HG03280 (cell line): ENCODE results near the gene MAP7.
"Not testable (repeated sequence)": the region's sequence is repeated elsewhere in the genome, so short reads cannot be mapped to it uniquely, and the experiment has no call there.

Source experiments
- ATAC-seq: cut with Tn5 transposase; IDR thresholded peaks from one replicate; pipeline ENCODE4 v1.9.1; 2021; ENCODE audit warnings: mild to moderate bottlenecking, moderate library complexity; ENCODE audit not compliant: unreplicated experiment

The MAP7 gene

DNA sequence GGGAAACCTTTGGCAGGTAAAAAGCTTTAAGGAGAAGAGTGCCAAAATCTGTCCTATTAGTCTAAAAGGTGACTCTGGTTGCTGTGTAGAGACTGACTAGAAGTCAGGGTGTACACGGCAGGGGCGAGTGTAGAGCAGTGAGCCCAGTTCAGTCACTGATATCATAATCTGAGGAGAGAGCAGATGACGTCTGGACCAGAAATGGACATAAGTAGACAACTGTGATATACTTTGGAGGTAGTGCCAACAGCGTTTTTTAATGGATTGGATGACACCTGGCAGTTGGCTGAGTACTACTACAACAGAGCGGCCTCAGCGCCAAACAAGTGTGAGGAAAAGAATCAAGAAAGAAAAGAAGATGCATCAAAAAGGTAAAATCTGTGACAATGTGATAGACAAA, 76.0 kb downstream of the MAP7 start:
- no peak for ATAC-seq

DNA sequence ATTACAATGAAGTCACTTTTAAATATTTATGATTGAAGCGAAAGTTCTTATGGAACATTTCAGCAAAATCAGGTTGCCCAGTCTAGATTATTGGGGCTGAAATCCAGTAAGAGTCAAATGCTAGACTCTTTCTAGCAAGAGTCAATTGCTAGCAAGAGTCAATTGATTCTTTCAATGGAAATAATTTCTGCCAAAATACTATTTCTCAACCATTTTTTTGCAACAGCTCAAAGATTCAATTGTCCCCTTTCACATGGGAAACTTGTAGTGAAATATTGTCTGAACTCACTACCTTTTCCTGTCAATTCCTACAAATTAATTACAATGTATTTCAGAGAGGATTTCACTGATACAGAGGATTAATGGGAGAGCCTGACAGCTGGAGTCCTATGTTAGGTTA, 78.3 kb downstream of the MAP7 start:
- no peak for ATAC-seq

GRCh38 chr6:136471372-136471771, 78.8 kb downstream of the MAP7 start:
- no peak for ATAC-seq

DNA sequence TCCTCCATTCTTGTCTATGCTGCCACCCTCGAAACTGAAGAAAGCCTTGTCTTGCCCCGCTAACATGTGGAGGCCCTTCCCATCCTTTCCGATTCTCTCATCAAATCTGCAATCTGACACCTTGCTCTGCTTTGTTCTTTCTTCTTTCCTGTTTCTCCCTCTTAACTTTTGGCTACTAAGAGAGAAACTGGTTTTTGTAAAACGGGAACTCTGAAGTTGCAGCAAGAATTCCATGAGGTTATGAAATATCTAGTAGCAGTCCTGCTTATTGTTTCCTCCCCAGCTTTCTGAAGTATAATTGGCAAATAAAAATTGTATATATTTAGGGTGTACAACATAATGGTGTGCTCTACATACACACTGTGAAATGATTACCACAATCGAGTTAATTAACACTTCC, 80.2 kb downstream of the MAP7 start:
- ATAC-seq = no peak

- ATAC-seq = no peak
Measured at GRCh38 chr6:136469154-136469553, 81.1 kb downstream of the MAP7 start.

DNA sequence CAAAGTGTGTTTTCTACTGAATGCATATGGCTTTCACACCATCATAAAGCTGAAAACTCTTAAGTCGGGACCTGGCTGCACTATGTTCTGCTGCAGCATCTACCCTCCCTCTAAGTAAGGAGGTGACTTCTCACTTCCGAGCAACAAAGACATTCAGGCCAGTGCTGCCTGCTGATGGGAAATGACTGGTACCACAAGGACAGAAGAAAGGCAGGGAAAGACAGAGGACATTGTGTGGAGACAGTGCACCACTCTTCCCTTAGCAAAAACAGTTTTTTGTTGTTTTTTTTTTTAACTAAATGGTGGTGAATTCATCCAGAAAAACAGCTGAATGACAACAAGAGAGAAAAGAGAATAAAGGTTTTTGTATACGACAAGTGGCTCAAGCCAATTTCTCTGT, 81.5 kb downstream of the MAP7 start:
- no peak for ATAC-seq

DNA sequence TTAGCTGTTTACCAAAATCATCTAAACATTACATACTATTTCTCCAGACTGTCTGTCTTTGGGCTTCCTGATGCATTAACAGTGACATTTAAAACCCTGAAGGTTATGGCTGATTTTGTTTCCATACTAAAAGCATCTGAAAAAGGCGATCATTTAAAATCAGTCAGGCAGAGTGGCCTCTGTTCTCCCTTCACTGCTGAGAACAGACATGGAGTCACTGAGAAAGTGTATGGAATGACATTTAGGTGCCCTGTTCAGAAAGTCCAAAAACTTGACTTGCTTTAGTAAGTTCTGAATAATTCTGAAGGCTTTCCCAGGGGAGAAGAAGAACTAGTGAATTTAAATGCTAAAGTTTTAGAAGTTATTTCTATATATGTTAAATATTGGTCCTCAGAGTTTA, 83.0 kb downstream of the MAP7 start:
- ATAC-seq = no peak

GRCh38 chr6:136466777-136467176, 83.4 kb downstream of the MAP7 start:
- ATAC-seq = no peak

DNA sequence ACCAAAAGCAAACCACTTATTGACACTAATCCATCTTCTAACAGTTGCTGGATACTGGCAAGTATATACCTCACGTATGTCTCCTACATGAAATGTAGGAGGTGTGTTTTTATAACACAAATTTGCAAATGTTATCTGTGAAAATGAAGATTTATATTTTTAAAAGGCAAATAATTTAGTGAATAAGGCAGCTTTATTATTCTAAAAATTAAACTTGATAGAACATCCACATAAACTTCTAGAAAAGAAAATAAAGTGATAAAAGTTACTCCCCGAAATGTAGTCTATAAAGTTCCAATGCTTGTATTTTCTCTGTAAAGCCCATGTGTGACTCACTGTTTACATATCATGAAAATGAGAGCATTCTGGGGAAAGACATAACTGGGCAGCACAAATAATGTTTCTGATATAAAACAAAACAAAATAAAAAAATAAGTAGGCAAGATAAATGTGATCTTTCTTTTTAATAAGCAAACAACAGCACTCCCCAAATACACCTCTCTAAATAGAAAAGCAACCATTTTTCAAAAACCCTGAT, 84.4 kb downstream of the MAP7 start:
- ATAC-seq = no peak

- no peak for ATAC-seq
Measured at GRCh38 chr6:136464874-136465273, 85.3 kb downstream of the MAP7 start.

- ATAC-seq = peak; percentile 51
Measured at GRCh38 chr6:136464148-136464547, 86.1 kb downstream of the MAP7 start.

DNA sequence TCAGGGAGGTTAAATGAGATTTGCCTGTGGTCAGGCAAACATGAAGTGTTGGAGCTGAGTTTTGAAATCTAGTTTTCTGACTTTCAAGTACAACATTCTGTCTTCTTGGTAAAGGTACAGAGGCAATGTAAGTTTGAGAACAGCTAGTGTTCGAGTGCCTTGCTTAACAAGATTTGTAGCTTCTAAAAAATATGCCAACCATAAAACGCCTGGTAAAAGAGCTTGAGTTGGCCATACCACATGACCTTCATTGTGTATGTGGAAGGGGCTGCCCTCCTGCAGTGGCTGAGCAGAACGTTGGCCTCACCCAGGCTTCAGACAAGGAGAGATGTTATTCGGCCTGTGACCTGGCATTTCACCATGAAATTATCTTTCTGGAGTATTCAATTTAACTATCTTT, 86.5 kb downstream of the MAP7 start:
- no peak for ATAC-seq

DNA sequence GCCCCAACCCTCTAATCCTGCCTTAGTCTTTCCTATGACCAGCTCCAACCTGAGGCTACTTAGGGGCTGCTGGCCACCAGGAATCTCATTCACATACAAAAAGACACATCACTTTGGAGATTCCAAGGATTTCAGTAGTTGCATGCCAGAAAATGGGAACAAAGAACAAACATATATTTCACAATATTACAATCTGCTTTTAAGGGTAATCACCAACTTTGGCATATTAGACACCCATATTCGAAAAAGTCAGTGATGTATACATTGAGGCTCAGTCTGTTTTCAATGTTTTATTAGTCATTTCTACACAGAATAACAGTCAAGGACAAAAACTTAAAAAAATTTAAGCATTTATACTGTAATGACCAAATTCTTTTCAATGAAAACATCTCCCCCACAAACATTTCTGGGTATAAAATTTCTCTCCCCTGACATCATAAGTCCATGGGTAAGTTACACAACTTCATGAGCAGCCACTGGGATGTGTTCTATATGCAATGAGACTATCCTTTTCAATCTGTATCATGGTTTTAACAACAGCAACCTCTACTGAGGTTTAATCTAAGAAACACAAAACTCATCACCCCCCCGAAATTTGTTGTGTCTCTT, 103.5 kb downstream of the MAP7 start:
- ATAC-seq = no peak

DNA sequence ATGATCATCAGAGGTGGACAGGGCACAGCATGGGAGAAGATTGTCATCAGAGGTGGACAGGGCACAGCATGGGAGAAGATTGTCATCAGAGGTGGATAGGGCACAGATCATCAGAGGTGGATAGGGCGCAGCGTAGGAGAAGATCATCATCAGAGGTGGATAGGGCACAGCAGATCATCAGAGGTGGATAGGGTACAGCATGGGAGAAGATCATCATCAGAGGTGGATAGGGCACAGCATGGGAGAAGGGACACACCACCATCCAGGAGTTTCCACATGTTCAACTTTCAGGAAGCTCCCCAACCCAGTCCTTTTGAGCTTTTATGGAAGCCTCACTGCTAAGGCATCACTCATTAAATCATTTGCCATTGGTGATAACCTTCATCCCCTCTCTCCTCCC, 104.1 kb downstream of the MAP7 start:
- ATAC-seq = no peak

- no peak for ATAC-seq
Measured at GRCh38 chr6:136445063-136445462, 105.2 kb downstream of the MAP7 start.

- ATAC-seq = no peak
Measured at GRCh38 chr6:136440203-136440602, 110.0 kb downstream of the MAP7 start.

DNA sequence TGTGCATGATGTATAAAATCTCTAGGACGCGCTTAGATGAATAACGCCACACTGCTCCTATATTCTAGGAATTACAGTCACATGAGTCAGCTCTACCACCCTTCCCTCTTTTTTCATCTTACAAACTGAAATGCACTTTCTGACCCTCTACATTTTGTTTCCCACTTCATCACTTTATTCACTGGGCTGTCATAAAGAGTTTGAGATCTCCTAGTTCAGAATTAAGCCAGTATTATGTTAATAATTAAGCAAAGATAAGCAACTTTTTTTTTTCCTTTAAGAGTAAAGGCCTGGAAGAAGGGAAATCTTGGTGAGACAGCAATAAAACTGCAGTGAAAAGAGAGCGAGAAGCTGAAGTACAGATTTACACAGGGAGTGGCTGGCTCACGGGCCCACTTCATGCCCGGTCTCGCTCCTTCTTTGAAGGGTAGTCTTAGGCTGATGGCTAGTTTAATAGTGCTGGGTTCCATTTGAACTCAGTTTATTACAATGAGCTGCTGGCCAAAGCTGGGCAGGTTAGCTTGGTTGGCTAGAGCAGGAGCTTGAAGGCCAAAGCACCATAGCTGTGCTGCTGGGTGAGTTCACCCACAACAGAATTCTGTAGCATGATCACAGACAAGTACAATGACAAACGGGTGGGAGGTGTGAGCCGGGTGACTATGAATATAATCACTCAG, 110.6 kb downstream of the MAP7 start:
- no peak for ATAC-seq

- ATAC-seq = no peak
Measured at GRCh38 chr6:136438441-136438840, 111.8 kb downstream of the MAP7 start.

GRCh38 chr6:136437246-136437645, 113.0 kb downstream of the MAP7 start:
- ATAC-seq = no peak

GRCh38 chr6:136435101-136435500, 115.1 kb downstream of the MAP7 start:
- no peak for ATAC-seq

DNA sequence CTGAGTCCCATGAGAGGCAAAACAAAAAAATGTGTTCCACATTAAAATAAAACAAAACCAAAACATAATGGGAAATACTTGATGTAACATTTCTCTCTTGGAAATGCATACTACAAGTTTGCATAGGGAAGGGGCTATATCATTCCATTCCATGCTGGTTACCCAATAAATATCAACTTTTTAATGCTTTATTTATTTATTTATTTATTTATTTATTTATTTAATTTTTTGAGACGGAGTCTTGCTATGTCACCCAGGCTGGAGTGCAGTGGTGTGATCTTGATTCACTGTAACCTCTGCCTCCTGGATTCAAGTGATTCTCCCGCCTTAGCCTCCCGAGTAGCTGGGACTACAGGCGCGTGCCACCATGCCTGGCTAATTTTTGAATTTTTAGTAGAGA, 118.9 kb downstream of the MAP7 start:
- ATAC-seq = not testable (repeated sequence)

DNA sequence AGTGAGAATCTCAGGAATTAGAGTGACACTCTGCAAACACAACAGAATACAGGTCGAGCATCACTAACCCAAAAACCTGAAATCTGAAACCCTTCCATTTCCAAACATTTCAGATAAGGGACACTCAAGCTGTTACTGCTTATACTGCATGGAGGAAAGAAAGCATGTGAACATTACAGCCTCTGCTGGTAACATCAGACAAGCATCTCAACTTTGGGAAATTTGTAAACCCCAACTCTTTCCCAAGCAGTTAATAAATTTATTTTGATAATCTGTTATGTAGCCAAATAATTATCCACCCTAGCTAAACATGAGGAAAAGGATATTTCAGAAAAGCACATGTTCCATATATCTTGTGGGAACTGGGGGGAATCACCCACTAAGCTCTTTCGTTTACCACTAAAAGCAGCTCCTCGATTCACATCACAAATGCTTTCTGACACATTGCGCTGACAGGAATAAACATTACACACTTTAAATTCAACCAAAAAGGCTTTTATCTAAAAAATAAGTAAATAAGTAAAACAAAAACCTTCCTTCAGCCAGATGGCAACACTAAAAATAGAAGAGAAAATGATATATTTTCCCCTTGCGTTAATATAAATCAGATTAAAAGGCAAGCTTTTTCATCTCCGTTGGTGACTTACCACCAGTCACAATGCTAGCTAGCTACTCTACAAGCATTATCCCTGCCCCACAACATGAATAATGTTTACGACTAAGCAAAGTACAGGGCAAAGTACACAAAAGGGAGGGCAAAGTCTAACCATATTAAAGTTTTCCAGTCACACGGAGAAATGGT, 120.8 kb downstream of the MAP7 start:
- ATAC-seq = no peak
